ENCODE results near the gene LEP.

DNA sequence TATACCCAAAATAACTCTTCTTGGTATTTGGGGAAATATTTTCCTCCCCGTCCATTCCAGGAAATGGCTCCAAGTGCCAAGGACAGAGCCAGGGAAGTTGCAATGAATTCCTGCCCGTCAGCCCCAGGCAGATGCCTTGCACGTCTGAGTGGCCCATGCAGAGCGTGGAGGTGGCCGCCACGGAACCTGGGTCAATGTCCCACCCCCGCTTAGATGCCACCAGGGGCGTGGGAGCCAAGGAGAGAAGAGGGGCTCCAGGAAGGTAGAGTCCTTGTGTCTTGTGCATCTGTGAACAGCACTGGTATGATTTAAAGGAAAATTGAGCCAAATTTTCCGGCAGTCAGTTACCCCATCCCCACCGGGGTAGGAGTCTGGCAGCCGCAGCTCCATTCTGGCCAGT is 1.6 kb downstream of the LEP start:
- TF ChIP-seq, protein P1, sequence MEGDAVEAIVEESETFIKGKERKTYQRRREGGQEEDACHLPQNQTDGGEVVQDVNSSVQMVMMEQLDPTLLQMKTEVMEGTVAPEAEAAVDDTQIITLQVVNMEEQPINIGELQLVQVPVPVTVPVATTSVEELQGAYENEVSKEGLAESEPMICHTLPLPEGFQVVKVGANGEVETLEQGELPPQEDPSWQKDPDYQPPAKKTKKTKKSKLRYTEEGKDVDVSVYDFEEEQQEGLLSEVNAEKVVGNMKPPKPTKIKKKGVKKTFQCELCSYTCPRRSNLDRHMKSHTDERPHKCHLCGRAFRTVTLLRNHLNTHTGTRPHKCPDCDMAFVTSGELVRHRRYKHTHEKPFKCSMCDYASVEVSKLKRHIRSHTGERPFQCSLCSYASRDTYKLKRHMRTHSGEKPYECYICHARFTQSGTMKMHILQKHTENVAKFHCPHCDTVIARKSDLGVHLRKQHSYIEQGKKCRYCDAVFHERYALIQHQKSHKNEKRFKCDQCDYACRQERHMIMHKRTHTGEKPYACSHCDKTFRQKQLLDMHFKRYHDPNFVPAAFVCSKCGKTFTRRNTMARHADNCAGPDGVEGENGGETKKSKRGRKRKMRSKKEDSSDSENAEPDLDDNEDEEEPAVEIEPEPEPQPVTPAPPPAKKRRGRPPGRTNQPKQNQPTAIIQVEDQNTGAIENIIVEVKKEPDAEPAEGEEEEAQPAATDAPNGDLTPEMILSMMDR (IDR thresholded peaks at IDR 0.05) = no peak
- TF ChIP-seq, protein P2, sequence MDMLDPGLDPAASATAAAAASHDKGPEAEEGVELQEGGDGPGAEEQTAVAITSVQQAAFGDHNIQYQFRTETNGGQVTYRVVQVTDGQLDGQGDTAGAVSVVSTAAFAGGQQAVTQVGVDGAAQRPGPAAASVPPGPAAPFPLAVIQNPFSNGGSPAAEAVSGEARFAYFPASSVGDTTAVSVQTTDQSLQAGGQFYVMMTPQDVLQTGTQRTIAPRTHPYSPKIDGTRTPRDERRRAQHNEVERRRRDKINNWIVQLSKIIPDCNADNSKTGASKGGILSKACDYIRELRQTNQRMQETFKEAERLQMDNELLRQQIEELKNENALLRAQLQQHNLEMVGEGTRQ (CRISPR knock-in tag; IDR thresholded peaks at IDR 0.05) = no peak
- TF ChIP-seq JUN (CRISPR knock-in tag; IDR thresholded peaks at IDR 0.05) (no peak), SOX15 (CRISPR knock-in tag; IDR thresholded peaks at IDR 0.05) (no peak)
- TF ChIP-seq, protein P3, sequence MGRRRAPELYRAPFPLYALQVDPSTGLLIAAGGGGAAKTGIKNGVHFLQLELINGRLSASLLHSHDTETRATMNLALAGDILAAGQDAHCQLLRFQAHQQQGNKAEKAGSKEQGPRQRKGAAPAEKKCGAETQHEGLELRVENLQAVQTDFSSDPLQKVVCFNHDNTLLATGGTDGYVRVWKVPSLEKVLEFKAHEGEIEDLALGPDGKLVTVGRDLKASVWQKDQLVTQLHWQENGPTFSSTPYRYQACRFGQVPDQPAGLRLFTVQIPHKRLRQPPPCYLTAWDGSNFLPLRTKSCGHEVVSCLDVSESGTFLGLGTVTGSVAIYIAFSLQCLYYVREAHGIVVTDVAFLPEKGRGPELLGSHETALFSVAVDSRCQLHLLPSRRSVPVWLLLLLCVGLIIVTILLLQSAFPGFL (CRISPR knock-in tag; IDR thresholded peaks at IDR 0.05; ENCODE audit: borderline replicate concordance) = no peak

All from WTC11 (cell line).